GM18498 (cell line): ENCODE data around the gene FOLR1.

Experiments
- ATAC-seq: cut with Tn5 transposase; IDR thresholded peaks from one replicate; pipeline ENCODE4 v1.9.1; 2021; ENCODE audit warnings: mild to moderate bottlenecking, moderate library complexity; ENCODE audit not compliant: unreplicated experiment

Gene FOLR1

DNA sequence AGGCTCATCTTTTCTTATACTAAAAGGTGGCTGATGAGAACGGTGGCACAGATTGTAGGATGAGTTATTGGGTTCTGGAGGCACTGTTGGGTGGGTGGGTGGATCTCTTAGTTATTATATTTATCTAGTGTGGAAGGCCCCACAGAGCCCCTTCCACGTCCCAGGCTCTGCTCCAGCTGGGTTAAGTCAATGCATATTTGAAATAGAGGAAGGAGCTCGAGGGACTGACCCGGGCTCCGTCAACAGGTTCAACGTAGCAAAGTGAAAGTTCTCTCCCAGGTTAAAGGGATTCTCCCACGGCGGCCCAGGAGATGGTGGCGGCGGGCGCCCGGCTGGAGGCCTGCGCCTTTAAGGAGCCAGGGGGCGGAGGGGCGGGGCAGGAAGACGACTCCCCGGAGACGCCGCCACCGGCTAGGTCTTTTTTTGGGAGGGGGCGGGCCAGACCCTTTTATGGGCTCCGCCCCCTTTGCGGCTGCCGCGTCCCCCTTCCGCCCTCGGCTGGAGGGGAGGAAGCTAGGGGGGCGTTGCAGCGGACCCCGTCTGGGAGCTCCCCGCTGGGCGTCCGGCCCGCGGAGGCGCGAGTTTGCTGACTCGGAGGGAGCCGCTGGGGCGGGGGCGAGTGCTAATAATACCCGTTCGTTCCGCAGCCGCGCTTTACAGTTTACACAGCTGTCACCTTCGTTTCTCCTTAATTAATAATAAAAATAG, 31.1 kb downstream of the FOLR1 start:
- peak; percentile 70 for ATAC-seq

DNA sequence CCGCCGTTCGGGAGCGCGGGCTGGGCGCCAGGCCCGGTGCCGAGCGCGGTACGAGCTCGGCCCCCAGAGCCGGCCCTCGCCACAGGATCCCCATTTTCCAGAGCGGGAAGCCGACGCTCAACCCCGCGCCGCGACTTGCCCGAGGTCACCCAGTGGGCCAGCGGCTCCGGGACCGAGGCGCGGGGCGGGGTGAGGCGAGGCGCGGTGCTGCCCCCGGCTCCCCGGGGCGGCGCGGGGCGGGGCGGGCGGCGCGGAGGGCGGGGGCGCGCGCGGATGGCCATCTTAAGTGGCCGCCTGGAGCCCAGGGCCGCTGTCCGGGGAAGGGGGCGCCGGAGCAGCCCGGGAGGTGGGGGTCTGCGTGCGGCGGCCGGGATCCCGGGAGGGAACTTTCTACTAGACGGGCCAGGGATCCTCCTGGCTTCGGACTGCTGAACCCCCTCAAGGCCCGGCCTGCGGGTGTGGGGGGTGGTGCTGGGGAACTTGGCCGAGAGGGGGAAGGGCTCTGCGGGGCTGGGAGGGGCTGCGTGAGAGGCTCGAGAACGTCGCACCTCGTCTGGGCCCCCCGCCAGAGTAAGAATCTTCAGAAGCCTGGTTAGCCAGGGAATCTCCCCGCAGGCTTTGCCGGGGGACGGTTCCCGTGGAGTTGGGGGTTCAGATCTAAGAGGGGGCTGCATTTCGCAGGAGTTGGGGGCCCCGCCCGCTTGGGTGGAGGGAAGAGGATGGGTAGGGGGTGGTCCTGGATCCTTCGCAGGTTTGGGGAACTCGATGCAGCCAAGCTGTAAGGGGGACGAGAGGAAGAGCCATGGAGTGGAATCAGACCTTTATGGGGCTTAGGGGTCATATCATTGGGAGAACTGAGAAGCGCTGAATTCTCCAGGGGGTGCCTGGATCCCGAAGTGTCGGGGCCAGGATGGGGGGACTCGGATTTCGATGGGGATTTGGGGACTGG, 31.9 kb downstream of the FOLR1 start:
- ATAC-seq, result peak; percentile 56

DNA sequence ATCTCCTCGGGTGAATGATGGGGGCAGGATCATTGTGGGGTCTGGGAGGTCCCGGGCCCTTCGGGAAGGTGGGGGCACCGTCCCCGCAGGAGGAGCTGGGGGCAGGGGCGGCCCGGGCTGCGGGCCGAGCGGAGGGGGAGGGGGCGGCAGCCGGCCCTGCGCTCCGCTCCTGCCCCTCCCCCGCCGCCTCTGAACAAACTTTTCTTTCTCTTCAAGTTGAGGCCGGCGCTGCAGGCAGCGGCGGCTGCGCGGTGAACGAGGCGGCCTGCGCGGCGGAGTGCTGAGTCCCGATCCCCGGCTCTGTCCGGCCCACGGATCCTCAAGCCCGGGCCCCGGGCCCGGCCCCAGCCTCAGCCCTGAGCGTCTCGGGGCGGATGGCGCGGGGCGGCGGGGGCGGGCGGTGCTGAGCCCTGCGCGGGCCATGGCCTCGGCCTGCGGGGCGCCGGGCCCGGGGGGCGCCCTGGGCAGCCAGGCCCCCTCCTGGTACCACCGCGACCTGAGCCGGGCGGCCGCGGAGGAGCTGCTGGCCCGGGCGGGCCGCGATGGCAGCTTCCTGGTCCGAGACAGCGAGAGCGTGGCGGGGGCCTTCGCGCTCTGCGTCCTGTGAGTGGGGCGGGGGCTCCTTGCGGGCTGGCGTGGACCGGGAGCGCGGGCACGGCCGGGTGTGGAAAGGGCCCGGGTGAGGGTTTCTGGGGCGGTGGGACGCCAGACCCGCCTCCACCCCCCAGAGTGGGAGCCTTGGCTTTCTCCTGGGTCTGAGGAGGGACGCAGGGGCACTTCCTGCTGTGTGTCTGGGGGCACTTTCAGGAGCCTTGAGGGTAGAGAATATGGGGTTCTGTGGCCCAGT, 32.8 kb downstream of the FOLR1 start, which contains the start of gene INPPL1:
Gene INPPL1 (plus strand): TSS at position 204 of the 847 bp plus-strand sequence. CDS start 218 bp downstream, at position 422.
- ATAC-seq, result no peak

DNA sequence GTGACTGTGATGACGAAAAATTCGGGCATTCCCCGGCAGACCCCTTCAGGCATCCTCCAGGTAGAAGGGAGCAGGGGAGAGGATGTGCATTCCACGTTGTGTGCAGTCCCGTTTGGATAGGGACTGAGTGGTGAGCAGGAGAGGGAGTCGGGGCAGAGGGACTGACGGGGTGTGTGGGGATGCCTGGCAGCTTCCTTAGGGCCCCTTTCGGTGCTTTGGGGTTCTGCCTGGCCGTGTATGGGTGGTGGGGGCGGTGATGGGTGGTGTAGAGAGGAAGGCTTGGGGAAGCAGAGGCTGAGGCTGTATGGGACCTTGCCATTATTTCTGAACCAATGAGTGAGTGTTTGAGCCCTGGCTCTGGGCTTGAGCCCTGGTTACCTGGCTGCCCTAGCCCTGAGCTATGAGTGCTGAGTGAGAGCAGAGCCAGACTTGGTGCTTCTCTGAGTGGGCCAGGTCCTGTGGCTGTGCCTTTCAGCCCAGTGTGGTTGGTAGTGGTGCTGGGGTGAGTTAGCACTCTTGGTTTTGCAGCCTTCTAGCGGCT, 33.5 kb downstream of the FOLR1 start:
- ATAC-seq, result no peak

DNA sequence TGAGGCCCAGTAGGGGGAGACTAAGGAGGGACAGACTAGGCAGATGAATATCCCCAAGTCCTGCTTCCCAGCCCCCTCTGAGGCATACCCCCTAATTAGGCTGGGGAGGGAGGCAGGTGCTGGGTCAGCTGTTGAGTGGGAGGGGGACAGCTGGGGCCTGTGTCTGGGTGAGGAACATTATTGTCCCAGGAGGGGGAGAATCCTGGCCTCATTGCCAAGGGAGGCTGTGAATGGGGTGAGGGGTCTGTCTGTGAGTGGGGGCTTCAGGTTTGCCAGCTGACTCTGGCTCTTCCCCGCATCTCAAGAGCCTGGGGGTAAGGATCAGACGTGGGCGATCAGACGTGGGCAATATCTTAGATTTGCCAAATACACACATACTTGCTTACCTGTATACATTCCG, 34.8 kb downstream of the FOLR1 start:
- ATAC-seq, result no peak

DNA sequence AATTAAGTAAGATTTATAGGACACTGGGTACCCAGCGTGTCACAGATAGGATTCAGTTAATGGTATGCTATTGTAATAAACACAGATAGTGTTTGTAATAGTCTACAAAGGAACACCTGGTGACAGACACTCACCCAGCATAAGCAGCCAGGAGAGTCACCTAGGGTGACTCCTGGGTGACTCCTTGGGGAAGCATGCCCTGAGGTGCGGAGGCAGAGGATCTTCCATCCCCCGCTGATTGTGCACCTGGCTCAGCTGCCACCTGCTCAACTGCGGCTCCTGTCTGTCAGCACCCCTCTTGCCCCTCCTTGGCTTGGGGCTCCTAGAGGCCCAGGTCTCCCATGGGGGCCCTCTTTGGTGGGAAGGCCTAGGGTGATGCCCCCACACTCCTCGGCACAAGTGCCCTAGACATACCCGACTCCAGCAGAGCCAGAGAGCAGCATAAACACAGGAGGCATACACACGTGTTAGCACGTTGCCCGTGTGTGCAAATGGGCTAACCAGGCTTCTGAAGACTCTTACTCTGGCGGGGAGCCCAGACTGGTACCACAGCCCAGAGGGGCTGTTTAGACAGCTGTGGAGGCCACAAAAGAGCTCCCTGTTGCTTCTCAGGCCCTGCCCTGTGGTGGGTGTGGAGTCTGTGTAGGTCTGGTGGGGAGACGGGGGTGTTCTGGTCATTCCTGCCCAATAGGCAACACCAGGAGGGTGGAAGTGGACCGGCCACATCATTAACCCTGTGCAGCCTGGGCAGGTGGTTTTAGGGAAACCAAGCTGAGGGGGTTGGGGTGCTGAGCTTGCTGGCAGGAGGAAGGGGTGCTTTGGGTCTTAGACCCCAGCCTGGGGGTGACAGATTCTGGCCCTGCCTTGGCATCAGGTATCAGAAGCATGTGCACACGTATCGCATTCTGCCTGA, 35.6 kb downstream of the FOLR1 start:
- no peak for ATAC-seq

DNA sequence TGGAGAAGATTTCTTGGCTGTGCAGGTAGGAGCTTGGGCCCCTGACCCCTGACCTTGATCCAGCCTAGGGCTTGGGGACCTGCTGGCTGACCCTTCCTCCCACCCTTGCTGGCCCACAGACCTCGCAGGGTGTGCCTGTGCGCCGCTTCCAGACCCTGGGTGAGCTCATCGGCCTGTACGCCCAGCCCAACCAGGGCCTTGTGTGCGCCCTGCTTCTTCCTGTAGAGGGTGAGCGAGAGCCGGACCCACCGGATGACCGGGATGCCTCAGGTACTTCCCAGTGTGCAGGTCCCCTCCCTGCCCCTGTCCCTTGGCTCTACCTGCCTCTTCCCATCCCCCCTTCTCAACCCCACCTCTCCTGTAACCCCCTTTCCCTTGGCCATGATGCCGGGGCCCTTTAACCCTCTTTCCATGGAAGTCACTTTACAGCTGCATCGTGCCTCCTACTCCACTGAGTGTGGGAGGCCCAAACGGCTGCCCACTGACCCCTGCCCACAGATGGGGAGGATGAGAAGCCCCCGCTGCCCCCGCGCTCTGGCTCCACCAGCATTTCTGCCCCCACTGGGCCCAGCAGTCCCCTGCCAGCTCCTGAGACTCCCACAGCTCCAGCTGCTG, 36.4 kb downstream of the FOLR1 start:
- no peak for ATAC-seq

DNA sequence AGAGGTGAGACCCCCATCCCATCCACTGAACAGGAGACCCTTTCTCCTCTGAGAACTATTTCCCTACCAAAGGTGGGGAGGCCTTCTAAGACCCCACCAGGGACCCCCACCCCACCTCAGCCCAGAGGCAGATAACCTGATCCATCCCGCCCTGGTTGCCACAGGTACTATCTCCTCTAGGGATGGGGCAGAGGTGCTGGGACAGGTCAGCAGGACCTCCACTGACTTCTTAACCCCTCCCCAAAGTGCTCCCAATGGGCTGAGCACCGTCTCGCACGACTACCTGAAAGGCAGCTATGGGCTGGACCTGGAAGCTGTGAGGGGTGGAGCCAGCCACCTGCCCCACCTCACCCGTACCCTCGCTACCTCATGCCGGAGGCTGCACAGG, 36.9 kb downstream of the FOLR1 start:
- ATAC-seq, result no peak

DNA sequence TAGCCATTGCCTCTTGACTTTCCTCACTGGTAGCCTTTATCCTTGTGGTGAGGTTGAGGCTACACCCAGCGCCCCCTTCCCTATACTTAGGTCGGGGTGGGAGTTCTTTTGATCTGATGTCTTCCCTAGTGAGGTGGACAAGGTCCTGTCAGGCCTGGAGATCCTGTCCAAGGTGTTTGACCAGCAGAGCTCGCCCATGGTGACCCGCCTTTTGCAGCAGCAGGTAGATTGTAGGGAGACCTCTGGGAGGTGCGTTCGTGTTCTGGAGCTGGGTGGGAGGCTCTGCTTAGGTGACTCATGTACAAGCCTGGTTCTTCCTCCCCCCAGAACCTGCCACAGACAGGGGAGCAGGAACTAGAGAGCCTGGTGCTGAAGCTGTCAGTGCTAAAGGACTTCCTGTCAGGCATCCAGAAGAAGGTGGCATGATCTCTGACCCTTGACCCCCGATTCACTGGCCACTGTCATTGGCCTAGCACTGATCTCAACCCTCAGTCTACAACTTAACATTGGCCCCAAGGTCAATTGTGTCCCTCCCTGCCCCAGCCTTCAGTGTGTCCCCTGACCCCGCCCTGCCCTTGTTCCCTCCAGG, 37.5 kb downstream of the FOLR1 start:
- ATAC-seq, result no peak

DNA sequence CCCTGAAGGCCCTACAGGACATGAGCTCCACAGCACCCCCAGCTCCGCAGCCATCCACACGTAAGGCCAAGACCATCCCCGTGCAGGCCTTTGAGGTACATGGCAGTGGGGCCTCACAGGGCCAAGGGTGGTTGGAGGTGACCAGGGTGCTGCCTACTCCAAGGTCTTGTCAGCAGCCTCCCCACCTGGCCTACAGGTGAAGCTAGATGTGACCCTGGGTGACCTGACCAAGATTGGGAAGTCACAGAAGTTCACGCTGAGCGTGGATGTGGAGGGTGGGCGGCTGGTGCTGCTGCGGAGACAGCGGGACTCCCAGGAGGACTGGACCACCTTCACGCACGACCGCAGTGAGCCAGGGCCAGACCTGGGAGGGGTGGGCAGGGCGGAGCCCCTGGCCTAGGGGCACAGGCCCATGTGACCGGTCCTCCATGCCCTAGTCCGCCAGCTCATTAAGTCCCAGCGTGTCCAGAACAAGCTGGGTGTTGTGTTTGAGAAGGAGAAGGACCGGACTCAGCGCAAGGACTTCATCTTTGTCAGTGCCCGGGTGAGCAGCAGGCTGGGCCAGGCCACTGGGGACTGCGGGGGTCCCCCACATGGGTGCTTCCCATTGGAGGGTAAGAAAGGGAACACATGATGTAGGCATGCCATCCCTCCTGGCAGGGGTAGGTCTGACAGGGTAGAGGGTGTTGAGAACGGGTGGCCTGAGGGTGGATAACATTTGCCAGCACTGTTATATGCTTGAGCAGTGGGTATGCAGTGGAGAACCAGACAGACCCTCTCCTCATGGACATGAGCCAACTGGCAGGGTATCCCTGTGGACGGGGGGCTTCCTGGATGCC, 38.2 kb downstream of the FOLR1 start:
- ATAC-seq, result no peak

DNA sequence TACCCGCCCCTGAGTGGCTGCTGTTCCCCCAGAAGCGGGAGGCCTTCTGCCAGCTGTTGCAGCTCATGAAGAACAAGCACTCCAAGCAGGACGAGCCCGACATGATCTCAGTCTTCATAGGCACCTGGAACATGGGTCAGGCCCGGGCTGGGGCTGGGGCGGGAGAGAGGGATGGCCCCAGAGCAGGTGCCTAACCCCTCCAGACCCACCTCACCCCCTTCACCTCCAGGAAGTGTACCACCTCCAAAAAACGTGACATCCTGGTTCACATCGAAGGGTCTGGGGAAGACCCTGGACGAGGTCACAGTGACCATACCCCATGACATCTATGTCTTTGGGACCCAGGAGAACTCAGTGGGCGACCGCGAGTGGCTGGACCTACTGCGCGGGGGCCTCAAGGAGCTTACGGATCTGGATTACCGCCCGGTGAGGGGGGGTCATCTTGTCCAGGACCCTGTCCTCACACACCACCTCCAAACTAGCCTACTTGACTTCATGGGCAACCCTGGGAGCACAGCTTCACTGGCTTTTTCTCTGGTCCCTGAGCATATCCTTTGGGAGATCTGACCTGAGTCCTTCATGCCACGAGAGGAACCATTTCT, 38.9 kb downstream of the FOLR1 start:
- ATAC-seq, result no peak

DNA sequence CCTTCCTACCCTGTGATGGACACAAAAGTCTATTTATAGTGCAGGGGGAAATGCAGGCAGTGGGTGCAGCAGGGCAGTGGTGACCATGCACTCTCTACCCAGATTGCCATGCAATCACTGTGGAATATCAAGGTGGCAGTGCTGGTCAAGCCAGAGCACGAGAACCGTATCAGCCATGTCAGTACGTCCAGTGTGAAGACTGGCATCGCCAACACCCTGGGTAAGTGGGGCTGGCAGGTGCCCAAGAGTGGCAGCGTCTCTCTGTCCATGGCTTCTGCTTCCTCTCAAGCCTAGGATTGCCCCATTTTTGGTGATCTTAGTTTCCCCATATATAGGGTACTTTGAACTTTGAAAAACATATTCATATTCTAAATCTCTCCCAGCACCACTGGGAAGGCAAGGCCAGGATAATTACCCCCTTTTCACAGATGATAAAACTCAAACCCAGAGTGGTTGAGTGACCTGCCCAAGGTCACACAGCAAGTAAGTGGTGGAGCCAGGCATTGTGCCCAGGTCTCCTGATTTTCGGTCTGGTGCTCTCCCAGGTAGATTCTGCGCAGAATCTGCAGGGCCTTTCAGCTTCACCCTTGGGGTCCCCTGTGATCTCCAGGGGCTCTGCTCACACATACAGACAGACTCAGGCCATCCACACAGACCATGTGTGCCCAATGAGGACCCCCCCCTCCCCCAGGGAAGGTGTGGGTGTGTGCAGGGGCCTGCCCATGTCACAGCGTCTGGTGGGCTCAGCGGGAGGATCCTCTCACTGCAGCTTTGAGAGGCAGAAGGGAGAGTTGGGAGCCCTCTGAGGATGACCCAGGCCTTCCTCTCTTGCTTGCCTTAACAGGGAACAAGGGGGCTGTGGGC, 39.7 kb downstream of the FOLR1 start:
- no peak for ATAC-seq

DNA sequence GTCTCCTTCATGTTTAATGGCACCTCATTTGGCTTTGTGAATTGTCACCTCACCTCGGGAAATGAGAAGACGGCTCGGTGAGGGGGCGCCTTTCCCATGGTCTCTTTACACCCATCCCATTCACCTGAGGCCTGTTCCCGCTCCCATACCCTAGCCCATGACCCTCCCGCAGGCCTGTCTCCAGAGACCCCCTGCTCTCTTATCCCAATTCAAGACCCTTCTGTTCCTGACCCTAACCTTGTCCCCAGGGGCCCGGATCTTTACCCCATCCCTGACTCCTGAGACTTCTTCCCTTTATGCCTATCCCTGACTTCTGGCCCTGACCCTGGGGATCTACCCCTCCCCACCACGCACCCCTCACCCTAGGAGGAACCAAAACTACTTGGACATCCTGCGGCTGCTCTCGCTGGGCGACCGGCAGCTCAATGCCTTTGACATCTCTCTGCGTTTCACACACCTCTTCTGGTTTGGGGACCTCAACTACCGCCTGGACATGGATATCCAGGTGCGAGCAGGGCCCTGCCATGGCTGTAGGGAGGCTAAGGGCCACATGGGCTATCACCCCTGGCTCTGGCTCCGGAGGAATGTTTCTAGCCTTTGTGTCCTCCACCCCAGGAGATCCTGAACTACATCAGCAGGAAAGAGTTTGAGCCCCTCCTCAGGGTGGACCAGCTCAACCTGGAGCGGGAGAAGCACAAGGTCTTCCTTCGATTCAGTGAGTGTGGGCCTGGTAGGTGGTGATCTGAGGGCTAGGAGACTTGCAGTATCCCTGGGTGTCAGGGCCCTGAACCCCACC, 40.5 kb downstream of the FOLR1 start:
- ATAC-seq, result no peak

DNA sequence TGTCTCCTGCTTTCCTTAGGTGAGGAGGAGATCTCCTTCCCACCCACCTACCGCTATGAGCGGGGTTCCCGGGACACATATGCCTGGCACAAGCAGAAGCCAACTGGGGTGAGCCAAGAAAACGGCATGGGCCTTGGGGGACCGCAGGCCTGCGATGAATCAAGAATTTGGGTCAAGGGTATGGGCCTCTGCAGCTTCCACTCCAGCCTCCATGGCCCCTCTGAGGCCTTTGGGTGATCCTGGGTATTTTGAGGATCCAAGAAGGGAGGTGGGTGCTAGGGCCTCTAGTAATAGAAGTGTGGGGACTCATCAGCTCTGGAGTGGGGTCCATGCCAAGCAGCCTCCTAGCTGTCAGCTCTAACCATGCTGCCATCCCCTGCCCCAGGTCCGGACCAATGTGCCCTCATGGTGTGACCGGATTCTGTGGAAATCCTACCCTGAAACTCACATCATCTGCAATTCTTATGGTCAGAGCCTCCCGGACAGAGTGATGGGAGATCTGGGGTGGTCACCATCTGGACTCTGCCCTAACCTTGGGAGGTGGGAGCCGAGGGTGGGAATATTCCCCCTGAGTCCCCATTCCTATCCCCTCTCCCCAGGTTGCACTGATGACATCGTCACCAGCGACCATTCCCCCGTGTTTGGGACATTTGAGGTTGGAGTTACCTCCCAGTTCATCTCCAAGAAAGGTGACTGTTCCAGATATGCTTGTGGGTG, 41.3 kb downstream of the FOLR1 start:
- ATAC-seq, result no peak

DNA sequence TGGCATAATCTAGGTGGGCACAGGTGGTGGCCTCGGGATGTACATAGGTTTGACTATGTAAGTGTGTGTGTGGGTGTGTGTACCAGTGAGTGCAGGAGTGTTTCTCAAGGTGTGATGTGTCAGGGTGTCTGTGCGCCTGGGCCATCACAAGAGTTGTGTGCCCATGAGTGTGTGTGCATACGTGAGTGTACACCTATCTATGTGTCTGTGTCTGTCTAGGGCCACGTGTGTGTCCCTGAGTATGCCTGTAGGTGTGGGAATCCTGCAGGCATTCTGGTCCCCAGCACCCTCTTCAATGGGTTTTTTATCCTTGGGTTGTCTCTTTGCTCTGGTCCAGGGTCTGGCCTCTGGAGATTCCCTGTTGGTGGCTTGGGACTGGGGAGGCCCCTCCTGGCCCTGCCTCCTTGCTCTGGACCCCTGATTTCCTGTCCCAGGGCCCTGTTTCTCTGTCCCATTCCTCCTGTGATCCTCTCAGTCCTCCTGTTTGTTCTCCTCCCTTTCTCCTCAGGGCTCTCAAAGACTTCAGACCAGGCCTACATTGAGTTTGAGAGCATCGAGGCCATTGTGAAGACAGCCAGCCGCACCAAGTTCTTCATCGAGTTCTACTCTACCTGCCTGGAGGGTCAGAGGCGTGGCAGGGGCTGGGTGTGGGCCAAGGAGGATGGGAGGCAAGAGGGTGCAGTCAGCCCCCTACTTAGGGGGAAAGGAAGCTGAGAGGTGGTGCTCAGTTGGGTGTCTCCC, 42.0 kb downstream of the FOLR1 start:
- no peak for ATAC-seq
